Astrocyte (in vitro differentiated cells and primary cell): ENCODE results near the gene DFFA. TPM values are rescaled to one million over a fixed set of nuclear protein-coding genes. Genes with fewer than 3 reads are reported as not detected.
"Not testable (repeated sequence)": the region's sequence is repeated elsewhere in the genome, so short reads cannot be mapped to it uniquely, and the experiment has no call there.

Source experiments
- DNase-seq: peaks from one replicate; pipeline ENCODE4 v3.0.0-alpha.2; 2010; ENCODE audit warnings: low read depth
- FAIRE-seq: peaks from 2 replicates; lab custom pipeline; 2011; peaks lifted over from hg19 to GRCh38; lab: Jason Lieb, UNC
- H2AFZ ChIP-seq: 2 replicates; pipeline ENCODE4 v1.6.0; 2012; ENCODE audit warnings: low read depth, low read length, inconsistent platforms
- H3K27ac ChIP-seq: 2 replicates; pipeline ENCODE4 v1.5.1; 2011; ENCODE audit warnings: low read depth, low read length, inconsistent platforms
- H3K27me3 ChIP-seq: 2 replicates; pipeline ENCODE4 v1.6.0; 2011; ENCODE audit warnings: low read length, inconsistent platforms; ENCODE audit not compliant: insufficient read depth
- H3K36me3 ChIP-seq: 2 replicates; pipeline ENCODE4 v1.5.1; 2011; ENCODE audit warnings: low read length, inconsistent platforms; ENCODE audit not compliant: insufficient read depth
- H3K4me1 ChIP-seq: 2 replicates; pipeline ENCODE4 v1.5.1; 2011; ENCODE audit warnings: low read length, inconsistent platforms; ENCODE audit not compliant: insufficient read depth
- H3K4me2 ChIP-seq: 2 replicates; pipeline ENCODE4 v1.6.0; 2012; ENCODE audit warnings: low read length, inconsistent platforms
- H3K4me3 ChIP-seq: 2 replicates; pipeline ENCODE4 v1.5.1; 2011; ENCODE audit warnings: low read depth, mild to moderate bottlenecking, low read length, inconsistent platforms; ENCODE audit not compliant: insufficient read depth
- H3K79me2 ChIP-seq: 2 replicates; pipeline ENCODE4 v1.6.0; 2012; ENCODE audit warnings: mild to moderate bottlenecking, low read length, inconsistent platforms; ENCODE audit not compliant: insufficient read depth
- H3K9ac ChIP-seq: 2 replicates; pipeline ENCODE4 v1.6.0; 2012; ENCODE audit warnings: mild to moderate bottlenecking, low read length, inconsistent platforms
- H3K9me3 ChIP-seq: 2 replicates; pipeline ENCODE4 v1.5.1; 2012; ENCODE audit warnings: low read depth, mild to moderate bottlenecking, low read length, inconsistent platforms; ENCODE audit not compliant: insufficient read depth
- H4K20me1 ChIP-seq: 2 replicates; pipeline ENCODE4 v1.6.0; 2012; ENCODE audit warnings: low read length, inconsistent platforms; ENCODE audit not compliant: insufficient read depth
- H3K27ac Mint-ChIP-seq: one replicate; pipeline ENCODE4 v1.8.0; 2021; ENCODE audit warnings: mild to moderate bottlenecking, mixed read lengths; ENCODE audit not compliant: unreplicated experiment
- H3K27me3 Mint-ChIP-seq: one replicate; pipeline ENCODE4 v1.8.0; 2021; ENCODE audit warnings: low read depth, mixed read lengths; ENCODE audit not compliant: unreplicated experiment
- H3K36me3 Mint-ChIP-seq: one replicate; pipeline ENCODE4 v1.8.0; 2021; ENCODE audit warnings: low read depth, mixed read lengths; ENCODE audit not compliant: unreplicated experiment
- H3K4me1 Mint-ChIP-seq: one replicate; pipeline ENCODE4 v1.8.0; 2021; ENCODE audit warnings: low read depth, mixed read lengths; ENCODE audit not compliant: unreplicated experiment
- H3K4me3 Mint-ChIP-seq: one replicate; pipeline ENCODE4 v1.8.0; 2021; ENCODE audit warnings: mild to moderate bottlenecking, moderate library complexity, mixed read lengths; ENCODE audit not compliant: unreplicated experiment
- H3K9me3 Mint-ChIP-seq: one replicate; pipeline ENCODE4 v1.8.0; 2021; ENCODE audit warnings: mild to moderate bottlenecking, mixed read lengths; ENCODE audit not compliant: unreplicated experiment
- EZH2 ChIP-seq: IDR thresholded peaks from 2 replicates; pipeline ENCODE4 v1.6.1; 2012; ENCODE audit warnings: mild to moderate bottlenecking, low read length, inconsistent platforms; ENCODE audit not compliant: insufficient read depth
- total RNA-seq: library from RNA; stranded (reverse); gene quantifications from 2 replicates; pipeline ENCODE4 v1.2.1, GENCODE V29; 2021
- TF ChIP-seq, protein P1 (sequence below): IDR thresholded peaks from 2 replicates; pipeline ENCODE4 v1.5.1; 2011; ENCODE audit warnings: low read depth, mild to moderate bottlenecking, inconsistent platforms, low read length, moderate library complexity; ENCODE audit not compliant: insufficient read depth

DFFA gene
- total RNA-seq, 1 donor from 2014 or later, result 58.2 TPM

DNA sequence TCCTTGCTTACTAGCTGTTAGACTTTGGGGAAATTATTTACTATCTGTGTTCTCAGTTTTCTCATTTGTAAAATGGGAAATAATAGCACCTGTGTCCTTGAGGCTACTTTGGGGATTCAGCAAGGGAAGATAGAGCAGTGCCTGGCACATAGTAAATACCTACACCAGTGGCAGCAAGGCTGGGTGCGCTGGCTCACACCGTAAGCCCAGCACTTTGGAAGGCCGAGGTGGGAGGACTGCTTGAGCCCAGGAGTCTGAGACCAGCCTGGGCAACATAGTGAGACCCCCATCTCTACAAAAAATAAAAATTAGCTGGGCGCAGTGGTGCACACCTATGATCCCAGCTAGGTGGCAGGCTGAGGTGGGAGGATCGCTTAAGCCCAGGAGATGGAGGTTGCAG, 50.7 kb downstream of the DFFA start:
- Mint-ChIP-seq H3K4me3 (no peak overlapping the region), H3K27ac (no peak overlapping the region), H3K36me3 (peaks cover 13% of the 10 kb centered on the region), H3K9me3 (no peaks in the 10 kb centered on the region), H3K4me1 (no peaks in the 10 kb centered on the region), H3K27me3 (no peaks in the 10 kb centered on the region)
- no peaks in the 10 kb centered on the region for H3K4me1 ChIP-seq
- H3K27ac ChIP-seq, result no peak overlapping the region
- H3K27me3 ChIP-seq, result no peaks in the 10 kb centered on the region
- no peak overlapping the region for H2AFZ ChIP-seq
- no peak overlapping the region for H3K4me2 ChIP-seq
- no peak overlapping the region for H3K4me3 ChIP-seq
- no peaks in the 10 kb centered on the region for H3K79me2 ChIP-seq
- DNase-seq, result no peak
- peaks cover 25% of the 10 kb centered on the region for H3K36me3 ChIP-seq
- no peak for FAIRE-seq
- TF ChIP-seq, protein P1, sequence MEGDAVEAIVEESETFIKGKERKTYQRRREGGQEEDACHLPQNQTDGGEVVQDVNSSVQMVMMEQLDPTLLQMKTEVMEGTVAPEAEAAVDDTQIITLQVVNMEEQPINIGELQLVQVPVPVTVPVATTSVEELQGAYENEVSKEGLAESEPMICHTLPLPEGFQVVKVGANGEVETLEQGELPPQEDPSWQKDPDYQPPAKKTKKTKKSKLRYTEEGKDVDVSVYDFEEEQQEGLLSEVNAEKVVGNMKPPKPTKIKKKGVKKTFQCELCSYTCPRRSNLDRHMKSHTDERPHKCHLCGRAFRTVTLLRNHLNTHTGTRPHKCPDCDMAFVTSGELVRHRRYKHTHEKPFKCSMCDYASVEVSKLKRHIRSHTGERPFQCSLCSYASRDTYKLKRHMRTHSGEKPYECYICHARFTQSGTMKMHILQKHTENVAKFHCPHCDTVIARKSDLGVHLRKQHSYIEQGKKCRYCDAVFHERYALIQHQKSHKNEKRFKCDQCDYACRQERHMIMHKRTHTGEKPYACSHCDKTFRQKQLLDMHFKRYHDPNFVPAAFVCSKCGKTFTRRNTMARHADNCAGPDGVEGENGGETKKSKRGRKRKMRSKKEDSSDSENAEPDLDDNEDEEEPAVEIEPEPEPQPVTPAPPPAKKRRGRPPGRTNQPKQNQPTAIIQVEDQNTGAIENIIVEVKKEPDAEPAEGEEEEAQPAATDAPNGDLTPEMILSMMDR, result no peak
- TF ChIP-seq EZH2, result no peak
- H3K9ac ChIP-seq, result no peak overlapping the region
- peaks cover 2% of the 10 kb centered on the region for H4K20me1 ChIP-seq
- no peaks in the 10 kb centered on the region for H3K9me3 ChIP-seq

DNA sequence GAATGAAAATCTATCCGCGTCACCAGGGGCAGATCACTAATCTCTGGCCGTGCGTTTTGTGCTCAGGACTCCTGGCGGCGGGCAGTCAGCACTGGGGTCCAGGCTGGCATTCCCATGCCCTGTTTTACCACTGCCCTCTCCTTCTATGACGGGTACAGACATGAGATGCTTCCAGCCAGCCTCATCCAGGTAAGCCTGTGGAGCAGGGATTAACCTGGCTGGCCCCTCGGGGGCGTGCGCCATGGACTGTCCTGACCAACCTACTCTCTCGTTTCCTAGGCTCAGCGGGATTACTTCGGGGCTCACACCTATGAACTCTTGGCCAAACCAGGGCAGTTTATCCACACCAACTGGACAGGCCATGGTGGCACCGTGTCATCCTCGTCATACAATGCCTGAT, 53.0 kb downstream of the DFFA start:
- Mint-ChIP-seq H3K36me3 (peaks cover 20% of the 10 kb centered on the region), H3K4me3 (no peak overlapping the region), H3K4me1 (peaks cover 6% of the 10 kb centered on the region), H3K27ac (no peak overlapping the region), H3K9me3 (no peaks in the 10 kb centered on the region), H3K27me3 (no peaks in the 10 kb centered on the region)
- H3K4me1 ChIP-seq, result no peaks in the 10 kb centered on the region
- DNase-seq, result no peak
- H3K4me2 ChIP-seq, result no peak overlapping the region
- H3K27ac ChIP-seq, result no peak overlapping the region
- no peak overlapping the region for H3K4me3 ChIP-seq
- peaks cover 34% of the 10 kb centered on the region for H3K36me3 ChIP-seq
- no peaks in the 10 kb centered on the region for H3K27me3 ChIP-seq
- H3K9me3 ChIP-seq, result no peaks in the 10 kb centered on the region
- no peak overlapping the region for H3K9ac ChIP-seq
- FAIRE-seq, result no peak
- H3K79me2 ChIP-seq, result no peaks in the 10 kb centered on the region
- TF ChIP-seq EZH2, result no peak
- TF ChIP-seq, protein P1, result no peak
- no peak overlapping the region for H2AFZ ChIP-seq
- peaks cover 2% of the 10 kb centered on the region for H4K20me1 ChIP-seq

DNA sequence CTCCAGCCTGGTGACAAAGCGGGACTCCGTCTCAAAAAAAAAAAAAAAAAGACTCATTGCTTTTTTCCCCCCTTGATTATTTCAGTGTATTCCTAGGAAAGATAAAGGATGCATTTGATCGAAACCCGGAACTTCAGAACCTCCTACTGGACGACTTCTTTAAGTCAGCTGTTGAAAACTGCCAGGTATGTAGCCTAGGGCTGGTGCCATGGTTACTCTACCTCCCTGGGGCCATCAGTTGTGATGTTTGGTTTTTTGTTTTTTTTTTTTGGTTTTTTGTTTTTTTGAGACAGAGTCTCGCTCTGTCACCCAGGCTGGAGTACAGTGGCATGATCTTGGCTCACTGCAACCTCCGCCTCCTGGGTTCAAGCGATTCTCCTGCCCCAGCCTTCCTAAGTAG, 53.6 kb downstream of the DFFA start:
- H3K4me3 Mint-ChIP-seq, H3K4me2 ChIP-seq, H3K9ac ChIP-seq, H3K4me3 ChIP-seq, H3K9me3 Mint-ChIP-seq, H3K27ac ChIP-seq, H2AFZ ChIP-seq, FAIRE-seq, H3K9me3 ChIP-seq, H3K79me2 ChIP-seq, H4K20me1 ChIP-seq, DNase-seq, H3K4me1 Mint-ChIP-seq, H3K27me3 ChIP-seq, H3K27ac Mint-ChIP-seq, H3K27me3 Mint-ChIP-seq, H3K4me1 ChIP-seq: not testable (repeated sequence)
- peaks cover 21% of the 10 kb centered on the region for H3K36me3 Mint-ChIP-seq
- peaks cover 39% of the 10 kb centered on the region for H3K36me3 ChIP-seq

DNA sequence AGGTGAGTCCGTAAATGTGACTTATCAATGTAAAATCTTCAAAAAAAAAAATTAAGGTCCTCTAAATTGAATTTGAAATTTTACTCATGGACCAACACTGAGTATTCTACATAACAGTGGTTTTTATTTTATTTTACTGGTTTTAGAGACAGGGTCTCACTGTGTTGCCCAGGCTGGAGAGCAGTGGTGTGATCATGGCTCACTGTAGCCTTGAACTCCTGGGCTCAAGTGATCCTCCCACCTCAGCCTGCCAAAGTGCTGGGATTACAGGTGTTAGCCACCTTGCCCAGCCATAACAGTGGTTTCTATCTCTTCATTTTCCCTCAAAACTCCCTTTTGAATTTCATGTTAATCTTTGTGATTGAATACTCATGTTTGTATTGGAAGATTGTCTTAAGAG, 56.4 kb downstream of the DFFA start:
- H3K4me2 ChIP-seq, H3K4me1 Mint-ChIP-seq, H3K4me1 ChIP-seq, H3K4me3 Mint-ChIP-seq, FAIRE-seq, H3K9me3 Mint-ChIP-seq, H3K27ac Mint-ChIP-seq, H2AFZ ChIP-seq, H4K20me1 ChIP-seq, H3K27me3 Mint-ChIP-seq, H3K9ac ChIP-seq, H3K27ac ChIP-seq, H3K9me3 ChIP-seq, H3K27me3 ChIP-seq, DNase-seq, H3K79me2 ChIP-seq, H3K4me3 ChIP-seq: not testable (repeated sequence)
- H3K36me3 ChIP-seq, result peaks cover 60% of the 10 kb centered on the region
- peaks cover 27% of the 10 kb centered on the region for H3K36me3 Mint-ChIP-seq
